IPS-NIHi7 (cell line): ENCODE results near the gene PASK.
A peak's percentile ranks its signal among the peaks of the same experiment; 100 is the strongest.

Experiments used
- DNase-seq: peaks from one replicate; pipeline ENCODE4 v3.0.0; 2012; ENCODE audit warnings: mixed read lengths; ENCODE audit errors: extremely low spot score

Gene PASK

DNA sequence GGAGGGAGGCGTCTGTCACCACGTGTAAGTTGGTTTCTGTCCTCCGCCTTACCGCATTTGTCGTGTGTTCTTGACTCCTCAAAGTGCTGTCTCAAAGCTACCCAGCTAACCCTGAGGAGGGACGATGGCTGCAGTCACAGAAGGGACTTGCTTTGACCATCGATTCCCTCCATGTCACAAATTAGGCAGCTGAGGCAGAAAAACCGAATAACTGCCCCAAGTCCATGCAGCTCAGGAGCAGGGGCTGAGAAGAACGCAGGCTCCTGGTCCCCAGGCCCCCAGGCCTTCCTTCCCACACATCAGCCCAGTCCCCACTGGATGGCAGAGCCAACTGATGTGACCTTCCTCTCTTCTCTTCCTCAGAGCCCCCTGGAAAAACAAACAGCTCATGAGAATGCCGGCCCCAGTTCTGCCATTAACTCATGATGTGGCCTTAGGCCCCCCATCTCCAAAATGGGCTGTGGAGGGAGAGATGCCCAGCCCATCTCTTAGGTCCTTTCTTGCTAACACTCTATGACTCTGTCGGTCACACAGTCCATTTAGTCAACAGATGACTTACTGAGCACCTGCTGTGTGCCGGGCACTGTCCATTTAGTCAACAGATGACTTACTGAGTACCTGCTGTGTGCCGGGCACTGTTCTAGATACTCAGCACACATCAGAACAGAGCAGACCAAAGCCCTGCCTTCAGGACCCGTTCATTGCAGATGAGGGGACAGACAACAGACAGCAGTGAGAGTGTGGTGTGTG is 66.8 kb downstream of the PASK start:
- DNase-seq, result peak; percentile 8

DNA sequence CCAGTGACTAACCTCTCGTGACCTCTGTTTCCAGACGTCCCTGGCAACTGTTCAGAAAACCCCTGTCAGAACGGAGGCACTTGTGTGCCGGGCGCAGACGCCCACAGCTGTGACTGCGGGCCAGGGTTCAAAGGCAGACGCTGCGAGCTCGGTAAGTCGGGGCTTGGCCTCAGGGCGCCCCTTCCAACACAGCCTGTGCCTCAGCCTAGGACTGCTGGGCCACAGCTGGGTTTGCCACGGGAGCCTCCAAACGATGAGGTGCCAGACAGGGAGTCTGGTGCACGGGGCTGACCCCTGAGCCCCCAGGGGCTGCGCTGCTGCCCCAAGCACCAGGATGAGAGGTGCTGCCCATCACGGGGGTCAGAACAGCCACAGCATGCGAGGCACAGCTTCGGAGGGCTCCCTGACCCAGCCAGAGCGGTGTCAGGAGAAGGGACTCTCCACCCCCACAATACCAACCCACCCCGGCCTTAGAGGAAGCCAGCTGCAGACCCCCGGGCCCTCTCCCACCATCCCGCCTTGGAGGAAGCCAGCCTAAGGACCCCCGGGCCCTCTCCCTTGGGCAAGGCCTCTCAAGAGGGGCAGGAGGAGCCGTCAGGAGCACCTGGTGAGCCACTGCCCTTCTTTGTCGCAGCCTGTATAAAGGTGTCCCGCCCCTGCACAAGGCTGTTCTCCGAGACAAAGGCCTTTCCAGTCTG is 67.5 kb downstream of the PASK start:
- peak; percentile 10 for DNase-seq

DNA sequence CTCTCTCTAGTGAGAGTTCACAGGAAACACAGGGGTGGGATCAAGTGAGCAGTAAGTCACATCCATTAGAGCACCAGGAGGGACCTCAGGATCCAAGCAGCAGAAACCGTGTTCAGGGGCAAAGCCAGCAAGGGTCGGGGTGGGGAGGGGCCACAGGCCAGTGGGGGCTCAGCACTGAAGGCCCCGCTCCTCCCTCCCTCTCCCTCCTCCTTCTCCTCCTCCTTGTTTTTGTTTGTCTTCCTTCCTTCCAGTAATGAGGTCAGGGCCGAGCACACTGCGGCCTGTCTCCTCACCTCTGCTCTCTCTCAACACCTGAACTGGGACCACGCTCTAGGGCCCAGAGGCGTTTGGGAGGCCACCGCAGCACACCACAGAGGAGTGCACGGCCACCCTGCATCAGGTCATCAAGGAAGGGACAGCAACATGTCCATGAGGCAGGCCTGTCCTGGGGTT is 68.1 kb downstream of the PASK start:
- DNase-seq, result peak; percentile 8

- peak; percentile 7 for DNase-seq
Observed at GRCh38 chr2:241080405-241081189, 68.7 kb downstream of the PASK start.

- DNase-seq, result no peak
Observed at GRCh38 chr2:241074901-241075540, 74.3 kb downstream of the PASK start.

- no peak for DNase-seq
Observed at GRCh38 chr2:241074065-241074818, 75.0 kb downstream of the PASK start.

DNA sequence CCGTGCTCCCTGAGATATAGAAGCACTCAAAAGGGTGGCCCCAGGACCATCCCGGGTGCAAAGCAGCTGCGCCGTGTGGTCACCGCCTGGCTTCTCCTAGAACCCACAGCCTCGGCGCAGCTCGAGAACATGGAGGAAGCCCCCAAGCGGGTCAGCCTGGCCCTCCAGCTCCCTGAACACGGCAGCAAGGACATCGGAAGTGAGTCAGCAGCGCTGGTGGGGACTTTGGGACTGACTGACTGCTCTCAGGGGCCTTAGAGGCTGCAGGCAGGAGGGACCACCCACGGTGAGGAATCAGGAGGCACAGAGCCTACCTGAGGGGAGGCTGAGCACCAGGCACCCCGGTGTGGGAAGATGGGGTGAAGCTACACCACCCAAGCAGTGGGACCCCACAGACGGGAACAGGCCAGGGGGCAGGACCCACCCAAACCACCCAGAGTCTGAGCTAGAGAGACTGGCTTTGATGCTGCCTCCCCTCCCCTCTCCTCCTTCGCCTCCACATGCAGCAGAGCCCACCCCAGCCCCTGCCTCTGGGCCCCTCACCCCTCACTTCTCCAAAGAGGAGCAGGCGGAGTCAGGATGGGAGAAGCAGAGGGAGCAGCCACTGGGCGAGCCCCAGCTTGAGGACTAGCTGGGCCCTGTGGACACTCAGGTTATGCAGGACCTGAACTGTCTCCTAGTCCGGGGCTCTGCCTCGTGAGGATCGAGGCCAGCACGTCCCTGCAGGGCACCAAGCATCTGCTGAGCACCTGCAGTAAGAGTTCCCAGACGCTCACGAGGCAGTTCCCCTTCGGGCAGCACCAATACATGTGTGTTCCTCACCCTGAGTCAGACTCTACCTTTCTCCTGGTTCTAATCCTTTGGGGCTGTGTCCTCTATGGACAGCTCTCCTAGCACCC is 75.9 kb downstream of the PASK start:
- DNase-seq, result no peak

GRCh38 chr2:241072553-241073165 is 76.6 kb downstream of the PASK start:
- no peak for DNase-seq

GRCh38 chr2:241072151-241072550 is 77.1 kb downstream of the PASK start:
- DNase-seq, result no peak

- no peak for DNase-seq
Observed at GRCh38 chr2:241071677-241072111, 77.6 kb downstream of the PASK start.

- DNase-seq, result no peak
Observed at GRCh38 chr2:241070811-241071676, 78.2 kb downstream of the PASK start.

DNA sequence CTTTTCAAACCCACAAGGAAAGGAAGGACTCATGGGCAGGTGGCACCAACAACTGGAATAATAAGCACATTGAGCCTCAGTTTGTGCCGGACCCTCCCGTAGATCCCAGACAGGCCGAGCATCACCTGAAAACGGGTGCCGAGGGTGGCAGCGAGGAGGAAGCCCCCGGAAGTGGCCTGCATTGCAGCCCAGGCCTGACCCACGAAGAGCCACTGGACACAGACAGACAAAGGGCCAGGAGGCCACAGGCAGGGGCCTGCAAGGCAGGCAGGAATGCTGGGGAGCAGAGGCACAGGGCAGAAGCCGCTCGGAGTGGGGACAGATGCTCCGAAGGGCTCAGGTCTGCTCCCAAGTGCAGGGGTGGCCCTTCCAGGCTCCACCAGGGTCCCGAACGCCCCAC is 78.9 kb downstream of the PASK start:
- no peak for DNase-seq

GRCh38 chr2:241069821-241070281 is 79.4 kb downstream of the PASK start:
- peak; percentile 42 for DNase-seq

DNA sequence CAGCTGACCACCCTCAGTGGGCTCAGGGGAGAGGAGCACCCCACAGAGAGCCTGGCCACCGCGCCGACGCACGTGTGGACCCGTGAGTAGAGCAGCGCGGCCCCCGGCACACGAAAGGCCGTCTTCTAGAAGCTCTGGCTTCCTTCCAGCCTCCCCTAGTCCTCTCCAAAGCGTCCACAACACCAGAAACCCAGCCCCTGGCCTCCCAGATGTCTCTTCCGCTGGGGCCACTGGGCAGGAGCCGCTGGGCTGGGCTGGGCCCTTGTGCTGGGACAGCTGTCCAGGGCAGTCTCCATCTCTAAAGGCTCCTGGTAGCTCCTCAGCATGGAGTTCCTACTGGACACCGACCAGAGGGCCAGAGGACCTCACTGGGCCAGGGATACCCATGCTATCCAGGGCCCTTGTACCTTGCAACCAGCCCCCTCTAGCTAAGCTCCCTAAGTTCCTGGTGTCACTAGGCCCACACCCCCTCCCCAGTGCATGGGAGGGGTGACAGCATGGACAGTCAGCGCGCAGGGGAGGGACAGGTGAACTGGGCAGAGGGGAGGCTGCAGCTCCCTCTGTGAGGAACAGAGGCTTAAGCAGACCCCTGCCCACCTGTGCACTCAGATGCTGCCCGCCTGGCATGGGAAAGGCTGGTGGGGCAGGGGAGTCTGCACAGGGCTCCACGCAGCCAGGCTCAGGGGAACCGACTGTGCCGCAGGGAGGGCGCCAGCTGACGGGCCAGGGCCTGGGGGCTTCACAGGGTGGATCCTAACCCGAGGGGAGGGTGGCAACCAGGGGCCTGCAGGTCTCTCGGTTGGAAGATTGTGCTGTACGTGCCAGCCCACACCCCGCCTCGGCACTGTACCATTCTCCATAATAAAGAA is 80.1 kb downstream of the PASK start:
- no peak for DNase-seq

DNA sequence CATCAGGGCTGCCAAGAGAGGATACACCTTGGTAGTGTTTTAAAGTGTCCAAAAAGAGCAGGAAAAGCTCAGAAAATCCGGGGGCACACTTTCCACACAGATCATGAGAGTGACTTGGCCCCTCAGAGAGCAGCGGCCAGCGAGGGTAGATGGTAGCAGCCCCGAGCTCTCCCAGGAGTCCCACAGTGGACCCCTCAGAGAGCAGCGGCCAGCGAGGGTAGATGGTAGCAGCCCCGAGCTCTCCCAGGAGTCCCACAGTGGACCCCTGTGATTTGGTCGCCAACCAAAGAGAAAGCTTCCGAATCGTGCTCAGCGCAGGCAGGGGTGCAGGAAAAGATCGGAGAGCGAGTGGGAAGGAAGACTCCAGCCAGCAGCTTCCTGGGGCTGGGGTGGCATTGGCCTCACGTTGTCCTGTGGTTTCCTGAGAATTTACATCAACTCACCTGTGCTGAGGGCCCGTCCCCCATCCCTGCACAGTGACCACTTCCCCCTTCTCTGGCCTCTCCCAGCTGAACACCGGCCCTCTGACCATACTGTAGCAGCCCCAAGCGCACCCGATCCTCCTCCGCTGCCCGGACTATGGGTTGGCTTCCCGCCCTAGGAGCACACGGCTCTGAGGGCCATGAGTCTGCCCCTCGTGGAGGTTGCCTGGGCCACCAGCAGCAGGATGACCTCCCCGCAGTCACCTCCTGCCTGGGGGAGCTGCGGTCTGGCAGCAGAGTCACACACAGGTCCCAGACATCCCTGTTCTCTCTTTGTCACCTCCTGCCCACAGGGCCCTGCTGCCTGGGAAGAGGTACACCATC is 80.9 kb downstream of the PASK start:
- DNase-seq, result peak; percentile 7

DNA sequence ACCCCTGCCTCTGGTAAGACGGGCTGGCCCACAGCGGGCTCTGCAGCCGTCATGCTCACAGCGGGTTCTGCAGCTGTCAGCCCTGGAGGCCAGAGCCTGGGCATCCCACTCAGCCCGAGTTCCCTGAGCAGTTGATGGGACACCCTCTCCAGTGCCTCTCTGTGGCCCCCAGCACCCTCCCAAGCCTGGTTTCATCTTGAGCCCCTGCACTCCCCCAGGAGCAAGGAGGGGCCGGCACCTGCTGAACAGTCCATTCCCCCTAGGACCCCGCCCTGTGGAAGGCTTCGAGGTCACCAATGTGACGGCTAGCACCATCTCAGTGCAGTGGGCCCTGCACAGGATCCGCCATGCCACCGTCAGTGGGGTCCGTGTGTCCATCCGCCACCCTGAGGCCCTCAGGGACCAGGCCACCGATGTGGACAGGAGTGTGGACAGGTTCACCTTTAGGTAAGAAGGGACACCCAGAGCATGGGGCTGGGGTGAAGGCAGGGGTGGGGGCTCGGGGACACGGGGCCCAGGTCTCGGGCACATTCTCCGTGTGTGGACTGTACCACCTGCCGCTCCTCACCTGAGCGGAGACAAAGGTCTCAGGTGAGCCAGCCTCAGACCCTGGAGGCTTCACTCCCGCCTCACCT is 81.7 kb downstream of the PASK start:
- peak; percentile 3 for DNase-seq
